CD4-positive, alpha-beta T cell treated with Interleukin-4 for 1 hour (primary cell): ENCODE results near the gene TMEM205.
"Not testable (repeated sequence)": the region's sequence is repeated elsewhere in the genome, so short reads cannot be mapped to it uniquely, and the experiment has no call there.

ENCODE experiments used
- DNase-seq, 2 donors: peaks; one replicate each; pipeline ENCODE4 v3.0.0-alpha.2; 2020 to 2022

Gene TMEM205

GRCh38 chr19:11338569-11339253, 7.4 kb downstream of the TMEM205 start:
- DNase-seq, result no peak

- no peak for DNase-seq
Measured at GRCh38 chr19:11338121-11338520, 7.9 kb downstream of the TMEM205 start.

GRCh38 chr19:11337080-11337479, 9.0 kb downstream of the TMEM205 start:
- no peak for DNase-seq

- no peak for DNase-seq
Measured at GRCh38 chr19:11335449-11336146, 10.5 kb downstream of the TMEM205 start.

- not testable (repeated sequence) for DNase-seq
Measured at GRCh38 chr19:11333838-11334237, 12.2 kb downstream of the TMEM205 start.

GRCh38 chr19:11332822-11333221, 13.2 kb downstream of the TMEM205 start:
- DNase-seq, result no peak

GRCh38 chr19:11331502-11331901, 14.6 kb downstream of the TMEM205 start:
- DNase-seq, result no peak

GRCh38 chr19:11330127-11330526, 15.9 kb downstream of the TMEM205 start:
- DNase-seq, result no peak

- no peak for DNase-seq
Measured at GRCh38 chr19:11325544-11325943, 20.5 kb downstream of the TMEM205 start.

GRCh38 chr19:11324748-11325389, 21.2 kb downstream of the TMEM205 start:
- DNase-seq, result no peak

GRCh38 chr19:11324079-11324661, 21.9 kb downstream of the TMEM205 start:
- peak; percentile 35 to 80 for DNase-seq

- DNase-seq, result no peak
Measured at GRCh38 chr19:11323601-11324078, 22.4 kb downstream of the TMEM205 start.

GRCh38 chr19:11322269-11323024, 23.6 kb downstream of the TMEM205 start:
- peak in 1 of 2 donors; percentile 32 for DNase-seq

GRCh38 chr19:11321191-11322126, 24.6 kb downstream of the TMEM205 start:
- no peak for DNase-seq

- not testable (repeated sequence) for DNase-seq
Measured at GRCh38 chr19:11320278-11320995, 25.6 kb downstream of the TMEM205 start.

GRCh38 chr19:11306337-11306736, 39.7 kb downstream of the TMEM205 start:
- DNase-seq, result no peak

- no peak for DNase-seq
Measured at GRCh38 chr19:11304936-11305335, 41.1 kb downstream of the TMEM205 start.

- DNase-seq, result no peak
Measured at GRCh38 chr19:11300811-11301120, 45.3 kb downstream of the TMEM205 start.

GRCh38 chr19:11299946-11300810, 45.9 kb downstream of the TMEM205 start:
- no peak for DNase-seq

GRCh38 chr19:11296264-11296663, 49.8 kb downstream of the TMEM205 start:
- no peak for DNase-seq
